HG02938 (cell line): ENCODE results near the gene DEFB124.
"Not testable (repeated sequence)": the region's sequence is repeated elsewhere in the genome, so short reads cannot be mapped to it uniquely, and the experiment has no call there.

Experiments
- ATAC-seq: cut with Tn5 transposase; IDR thresholded peaks from one replicate; pipeline ENCODE4 v1.9.1; 2021; ENCODE audit warnings: mild to moderate bottlenecking, moderate library complexity; ENCODE audit not compliant: unreplicated experiment

DEFB124 gene

DNA sequence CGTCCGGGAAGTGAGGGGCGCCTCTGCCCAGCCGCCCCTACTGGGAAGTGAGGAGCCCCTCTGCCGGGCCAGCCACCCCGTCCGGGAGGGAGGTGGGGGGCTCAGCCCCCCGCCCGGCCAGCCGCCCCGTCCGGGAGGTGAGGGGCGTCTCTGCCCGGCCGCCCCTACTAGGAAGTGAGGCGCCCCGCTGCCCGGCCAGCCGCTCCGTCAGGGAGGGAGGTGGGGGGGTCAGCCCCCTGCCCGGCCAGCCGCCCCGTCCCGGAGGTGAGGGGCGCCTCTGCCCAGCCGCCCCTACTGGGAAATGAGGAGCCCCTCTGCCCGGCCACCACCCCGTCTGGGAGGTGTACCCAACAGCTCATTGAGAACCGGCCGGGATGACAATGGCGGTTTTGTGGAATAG is 47.4 kb downstream of the DEFB124 start:
- not testable (repeated sequence) for ATAC-seq

DNA sequence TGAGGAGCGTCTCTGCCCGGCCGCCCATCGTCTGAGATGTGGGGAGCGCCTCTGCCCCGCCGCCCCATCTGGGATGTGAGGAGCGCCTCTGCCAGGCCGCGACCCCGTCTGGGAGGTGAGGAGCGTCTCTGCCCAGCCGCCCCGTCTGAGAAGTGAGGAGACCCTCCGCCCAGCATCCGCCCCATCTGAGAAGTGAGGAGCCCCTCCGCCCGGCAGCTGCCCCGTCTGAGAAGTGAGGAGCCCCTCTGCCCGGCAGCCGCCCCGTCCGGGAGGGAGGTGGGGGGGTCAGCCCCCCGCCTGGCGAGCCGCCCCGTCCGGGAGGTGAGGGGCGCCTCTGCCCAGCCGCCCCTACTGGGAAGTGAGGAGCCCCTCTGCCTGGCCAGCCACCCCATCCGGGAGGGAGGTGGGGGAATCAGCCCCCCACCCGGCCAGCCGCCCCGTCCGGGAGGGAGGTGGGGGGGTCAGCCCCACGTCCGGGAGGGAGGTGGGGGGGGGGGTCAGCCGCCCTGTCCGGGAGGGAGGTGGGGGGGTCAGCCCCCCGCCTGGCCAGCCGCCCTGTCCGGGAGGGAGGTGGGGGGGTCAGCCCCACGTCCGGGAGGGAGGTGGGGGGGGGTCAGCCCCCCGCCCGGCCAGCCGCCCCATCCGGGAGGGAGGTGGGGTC is 47.9 kb downstream of the DEFB124 start:
- not testable (repeated sequence) for ATAC-seq

DNA sequence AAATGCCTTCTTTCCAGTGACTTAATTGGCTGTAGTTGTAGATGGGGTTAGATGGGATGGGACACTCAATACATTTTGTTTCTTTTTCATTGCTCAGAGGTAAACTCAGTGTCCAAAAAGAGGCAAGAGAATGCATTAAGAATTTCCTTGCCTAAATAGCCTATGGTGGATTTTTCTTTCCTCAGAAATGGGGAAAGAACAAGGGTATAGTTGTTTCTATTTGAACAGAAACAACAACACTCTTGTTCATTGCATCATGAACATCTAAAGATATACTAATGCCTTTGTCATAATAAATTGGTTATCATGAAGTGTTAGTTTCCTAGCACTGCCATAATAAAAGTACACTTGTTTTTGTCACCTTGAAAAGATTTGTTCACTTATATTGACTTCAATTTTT is 49.1 kb downstream of the DEFB124 start:
- no peak for ATAC-seq

DNA sequence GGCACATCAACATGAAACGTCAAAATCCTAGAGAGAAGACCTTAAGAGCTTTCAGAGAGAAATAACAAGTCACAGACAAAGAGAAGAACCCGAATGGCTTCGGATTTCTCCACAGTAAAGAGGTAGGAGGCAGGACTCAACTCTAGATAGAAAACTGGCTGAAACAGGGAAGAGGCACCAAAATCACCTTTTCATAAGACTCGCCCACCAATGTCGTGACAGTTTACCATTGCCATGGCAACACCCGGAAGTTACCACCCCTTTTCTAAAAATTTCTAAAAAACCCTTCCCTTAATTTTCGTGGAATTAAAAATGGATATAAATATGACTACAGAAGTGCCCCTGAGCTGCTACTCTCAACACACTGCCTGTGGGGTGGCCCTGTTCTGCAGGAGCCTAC is 56.6 kb downstream of the DEFB124 start:
- ATAC-seq: no peak

DNA sequence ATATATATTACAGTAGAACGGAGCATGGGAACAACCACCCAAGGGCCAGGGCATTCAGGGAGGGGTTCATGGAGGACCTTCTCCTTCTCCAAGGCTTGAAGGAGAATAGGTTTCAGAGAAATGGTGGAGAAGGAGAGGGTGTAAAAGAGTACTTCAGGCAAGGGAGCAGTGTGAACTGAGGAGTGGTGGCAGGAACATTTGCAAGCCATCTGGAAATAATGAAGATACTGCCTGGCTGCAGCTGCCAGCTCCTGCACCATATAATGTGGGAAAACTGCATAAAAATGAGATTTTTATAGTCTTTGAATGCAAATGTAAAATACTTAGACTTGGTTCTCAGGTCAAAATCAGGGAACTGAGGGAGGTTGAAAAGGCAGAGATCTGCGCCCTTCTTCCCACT is 59.3 kb downstream of the DEFB124 start:
- ATAC-seq: no peak
